Ecto neural progenitor cell (in vitro differentiated cells): ENCODE results near the gene CCNY.
"Not testable (repeated sequence)": the region's sequence is repeated elsewhere in the genome, so short reads cannot be mapped to it uniquely, and the experiment has no call there.

Experiments
- DNase-seq: peaks from one replicate; pipeline ENCODE4 v3.0.0-alpha.2; 2018; ENCODE audit warnings: low spot score

The CCNY gene

GRCh38 chr10:35487336-35488034 lies 151.2 kb downstream of the CCNY start:
- no peak for DNase-seq

GRCh38 chr10:35488228-35488627 lies 151.9 kb downstream of the CCNY start:
- DNase-seq = no peak

- DNase-seq = no peak
Measured at GRCh38 chr10:35492386-35493195, 156.3 kb downstream of the CCNY start.

- DNase-seq = no peak
Measured at GRCh38 chr10:35493196-35494118, 157.1 kb downstream of the CCNY start.

- DNase-seq = no peak
Measured at GRCh38 chr10:35495521-35496119, 159.3 kb downstream of the CCNY start.

GRCh38 chr10:35497909-35498308 lies 161.6 kb downstream of the CCNY start:
- DNase-seq = no peak

- no peak for DNase-seq
Measured at GRCh38 chr10:35498693-35499092, 162.4 kb downstream of the CCNY start.

GRCh38 chr10:35501923-35502322 lies 165.6 kb downstream of the CCNY start:
- no peak for DNase-seq

- DNase-seq = no peak
Measured at GRCh38 chr10:35502692-35503091, 166.4 kb downstream of the CCNY start.

- no peak for DNase-seq
Measured at GRCh38 chr10:35503578-35503977, 167.3 kb downstream of the CCNY start.

- DNase-seq = no peak
Measured at GRCh38 chr10:35504132-35504531, 167.8 kb downstream of the CCNY start.

GRCh38 chr10:35505241-35505873 lies 169.0 kb downstream of the CCNY start:
- DNase-seq = no peak

GRCh38 chr10:35506741-35507140 lies 170.4 kb downstream of the CCNY start:
- DNase-seq = no peak

GRCh38 chr10:35507519-35508109 lies 171.3 kb downstream of the CCNY start:
- DNase-seq = no peak

- no peak for DNase-seq
Measured at GRCh38 chr10:35508647-35509046, 172.3 kb downstream of the CCNY start.

- no peak for DNase-seq
Measured at GRCh38 chr10:35510891-35511290, 174.6 kb downstream of the CCNY start.

- DNase-seq = no peak
Measured at GRCh38 chr10:35511647-35512046, 175.3 kb downstream of the CCNY start.

- DNase-seq = no peak
Measured at GRCh38 chr10:35516102-35516670, 179.9 kb downstream of the CCNY start.

- DNase-seq = no peak
Measured at GRCh38 chr10:35517431-35518181, 181.3 kb downstream of the CCNY start.

GRCh38 chr10:35518187-35518586 lies 181.9 kb downstream of the CCNY start:
- not testable (repeated sequence) for DNase-seq
